ENCODE data around the gene SIPA1L3.

DNA sequence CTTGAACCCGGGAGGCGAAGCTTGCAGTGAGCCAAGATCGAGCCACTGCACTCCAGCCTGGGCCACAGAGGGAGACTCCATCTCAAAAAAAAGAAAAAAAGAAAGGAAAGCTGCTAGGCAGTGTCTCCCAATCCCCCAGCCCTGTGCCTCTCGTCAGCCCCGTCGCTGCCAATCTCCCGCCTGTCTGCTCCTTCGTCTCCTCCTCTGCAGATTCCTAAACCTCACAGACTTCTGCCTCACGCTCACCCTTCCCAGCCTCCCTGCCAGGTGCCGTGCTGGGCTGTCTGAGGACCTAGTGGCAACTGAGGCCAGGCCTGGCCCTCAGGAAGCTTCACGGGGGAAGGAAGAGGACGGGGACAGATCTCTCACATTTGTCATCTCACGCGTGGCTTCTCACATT is 295.5 kb downstream of the SIPA1L3 start:
- TF ChIP-seq RAD21 (IDR thresholded peaks at IDR 0.05; ENCODE audit: low read depth) (no peak), TAF1 (IDR thresholded peaks at IDR 0.05; ENCODE audit: low read depth) (no peak), CREB1 (IDR thresholded peaks at IDR 0.05; ENCODE audit: low read depth) (no peak), EP300 (IDR thresholded peaks at IDR 0.05; ENCODE audit: borderline replicate concordance) (no peak), TCF12 (IDR thresholded peaks at IDR 0.05; ENCODE audit: low read depth) (no peak), EGR1 (IDR thresholded peaks at IDR 0.05) (no peak)
- TF ChIP-seq, protein P1, sequence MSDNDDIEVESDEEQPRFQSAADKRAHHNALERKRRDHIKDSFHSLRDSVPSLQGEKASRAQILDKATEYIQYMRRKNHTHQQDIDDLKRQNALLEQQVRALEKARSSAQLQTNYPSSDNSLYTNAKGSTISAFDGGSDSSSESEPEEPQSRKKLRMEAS (IDR thresholded peaks at IDR 0.05): no peak

Measured in Ishikawa (cell line).